SW480 (cell line): ENCODE measurements around the gene MACO1.
"Not testable (repeated sequence)": the region's sequence is repeated elsewhere in the genome, so short reads cannot be mapped to it uniquely, and the experiment has no call there.

Source experiments
- DNase-seq: peaks from one replicate; pipeline ENCODE4 v3.0.0-alpha.2; 2016; ENCODE audit warnings: low spot score

MACO1 gene

GRCh38 chr1:25487628-25488027, 56.9 kb downstream of the MACO1 start:
- no peak for DNase-seq

GRCh38 chr1:25492323-25492722, 61.6 kb downstream of the MACO1 start:
- no peak for DNase-seq

GRCh38 chr1:25494952-25495351, 64.3 kb downstream of the MACO1 start:
- no peak for DNase-seq

GRCh38 chr1:25500694-25501093, 70.0 kb downstream of the MACO1 start:
- DNase-seq, result no peak

- DNase-seq, result no peak
These were observed 70.8 kb downstream of the MACO1 start for GRCh38 chr1:25501235-25502058.

GRCh38 chr1:25502957-25503356, 72.3 kb downstream of the MACO1 start:
- DNase-seq, result no peak

- peak; percentile 48 for DNase-seq
These were observed 73.1 kb downstream of the MACO1 start for GRCh38 chr1:25503551-25504426.

- no peak for DNase-seq
These were observed 74.3 kb downstream of the MACO1 start for GRCh38 chr1:25504706-25505595.

GRCh38 chr1:25505656-25506385, 75.1 kb downstream of the MACO1 start:
- no peak for DNase-seq

GRCh38 chr1:25506566-25507463, 76.1 kb downstream of the MACO1 start:
- not testable (repeated sequence) for DNase-seq

GRCh38 chr1:25513666-25514065, 83.0 kb downstream of the MACO1 start:
- no peak for DNase-seq

- DNase-seq, result no peak
These were observed 84.3 kb downstream of the MACO1 start for GRCh38 chr1:25515033-25515432.

GRCh38 chr1:25516686-25517085, 86.0 kb downstream of the MACO1 start:
- no peak for DNase-seq

GRCh38 chr1:25517476-25518394, 87.0 kb downstream of the MACO1 start:
- no peak for DNase-seq

- peak; percentile 42 for DNase-seq
These were observed 88.9 kb downstream of the MACO1 start for GRCh38 chr1:25519624-25520023.

GRCh38 chr1:25520446-25521061, 89.9 kb downstream of the MACO1 start:
- DNase-seq, result peak; percentile 40

GRCh38 chr1:25522031-25522655, 91.4 kb downstream of the MACO1 start:
- DNase-seq, result no peak

GRCh38 chr1:25523542-25523941, 92.8 kb downstream of the MACO1 start:
- no peak for DNase-seq
